Testis (tissue), 3 donors: ENCODE results near the gene RALGPS1. TPM values are rescaled to one million over a fixed set of nuclear protein-coding genes. Genes with fewer than 3 reads are reported as not detected.

Experiments
- DNase-seq: peaks from one replicate; pipeline ENCODE4 v3.0.0-alpha.2; 2019
- H3K27ac ChIP-seq, 2 donors: fragments of 200-600 bp; sonication (generic); one replicate each; pipeline ENCODE4 v1.5.1; 2019
- H3K27me3 ChIP-seq: fragments of 200-600 bp; sonication (generic); one replicate; pipeline ENCODE4 v1.5.1; 2019
- H3K36me3 ChIP-seq: fragments of 200-600 bp; sonication (generic); one replicate; pipeline ENCODE4 v1.5.1; 2017; ENCODE audit warnings: low read depth; ENCODE audit errors: missing control alignments
- H3K4me1 ChIP-seq: fragments of 200-600 bp; sonication (generic); one replicate; pipeline ENCODE4 v1.5.1; 2019
- H3K4me3 ChIP-seq, 2 donors: fragments of 200-600 bp; sonication (generic); one replicate each; pipeline ENCODE4 v1.5.1; 2017 to 2019
- H3K9me3 ChIP-seq: fragments of 200-600 bp; sonication (generic); one replicate; pipeline ENCODE4 v1.5.1; 2017
- POLR2A ChIP-seq: fragments of 450-650 bp; IDR thresholded peaks from one replicate; pipeline ENCODE4 v1.6.1; 2017; ENCODE audit warnings: antibody characterized with exemption, mild to moderate bottlenecking, moderate library complexity
- WGBS, 2 donors: methylation state at CpG; one replicate each; pipeline ENCODE4 v1.1.5; 2018; 5-methylcytosine and 5-hydroxymethylcytosine counted together
- intact Hi-C: fragments of 100-400 bp; cut with DNase I; formaldehyde crosslinking; loops from one replicate; pipeline ENCODE4 v1.15.1; 2023; ENCODE audit warnings: low total_unique reads
- polyA plus RNA-seq: library from polyadenylated mRNA; stranded (reverse); fragments of 350-450 nt; fragmentation: Illumina TruSeq; extraction: RNeasy Lipid Tissue Mini Kit (QIAGEN cat#74804); gene quantifications from one replicate; pipeline ENCODE4 v1.2.3, GENCODE V29; 2014; ENCODE audit warnings: low read depth, low replicate concordance; ENCODE audit not compliant: insufficient read depth
- total RNA-seq, 2 donors: library from RNA; depleted of rRNA; stranded (reverse); fragments of >200 nt; gene quantifications; one replicate each; pipeline ENCODE4 v1.2.3, GENCODE V29; 2016
- TF ChIP-seq, protein P1 (sequence below), 3 experiments: fragments of 450-650 bp in 2 of 3; fragments of 200-600 bp in 1 of 3; sonication (generic) in 1 of 3; IDR thresholded peaks; one replicate each; pipeline ENCODE4 v1.5.1; 2016 to 2019; ENCODE audit warnings: antibody characterized with exemption in 3 of 3, mild to moderate bottlenecking in 2 of 3, moderate library complexity in 1 of 3

Gene RALGPS1
- total and polyA plus RNA-seq, 3 donors from 2014 or later, result 35.9 to 48.6 (median 36.9) TPM

- DNase-seq, result no peak
- H3K27me3 ChIP-seq, result no peaks in the 10 kb centered on the region
- intact Hi-C loops, result no loop called here
- no peak overlapping the region for H3K27ac ChIP-seq
- no peak for TF ChIP-seq POLR2A
- TF ChIP-seq, protein P1, sequence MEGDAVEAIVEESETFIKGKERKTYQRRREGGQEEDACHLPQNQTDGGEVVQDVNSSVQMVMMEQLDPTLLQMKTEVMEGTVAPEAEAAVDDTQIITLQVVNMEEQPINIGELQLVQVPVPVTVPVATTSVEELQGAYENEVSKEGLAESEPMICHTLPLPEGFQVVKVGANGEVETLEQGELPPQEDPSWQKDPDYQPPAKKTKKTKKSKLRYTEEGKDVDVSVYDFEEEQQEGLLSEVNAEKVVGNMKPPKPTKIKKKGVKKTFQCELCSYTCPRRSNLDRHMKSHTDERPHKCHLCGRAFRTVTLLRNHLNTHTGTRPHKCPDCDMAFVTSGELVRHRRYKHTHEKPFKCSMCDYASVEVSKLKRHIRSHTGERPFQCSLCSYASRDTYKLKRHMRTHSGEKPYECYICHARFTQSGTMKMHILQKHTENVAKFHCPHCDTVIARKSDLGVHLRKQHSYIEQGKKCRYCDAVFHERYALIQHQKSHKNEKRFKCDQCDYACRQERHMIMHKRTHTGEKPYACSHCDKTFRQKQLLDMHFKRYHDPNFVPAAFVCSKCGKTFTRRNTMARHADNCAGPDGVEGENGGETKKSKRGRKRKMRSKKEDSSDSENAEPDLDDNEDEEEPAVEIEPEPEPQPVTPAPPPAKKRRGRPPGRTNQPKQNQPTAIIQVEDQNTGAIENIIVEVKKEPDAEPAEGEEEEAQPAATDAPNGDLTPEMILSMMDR (IDR thresholded peaks at IDR 0.05), result no peak
- no peaks in the 10 kb centered on the region for H3K9me3 ChIP-seq
- H3K4me3 ChIP-seq, result no peak overlapping the region
- no peaks in the 10 kb centered on the region for H3K36me3 ChIP-seq
- 91 to 93% methylated on average over 11 of the region's 11 CpGs for WGBS, 2 donors
- no peaks in the 10 kb centered on the region for H3K4me1 ChIP-seq
These were observed 18.3 kb downstream of the RALGPS1 start for GRCh38 chr9:126932871-126933321.

- no peak overlapping the region for H3K4me3 ChIP-seq
- H3K27me3 ChIP-seq, result no peaks in the 10 kb centered on the region
- H3K4me1 ChIP-seq, result no peaks in the 10 kb centered on the region
- 89 to 91% methylated on average over 11 of the region's 11 CpGs for WGBS, 2 donors
- H3K36me3 ChIP-seq, result no peaks in the 10 kb centered on the region
- no peak overlapping the region for H3K27ac ChIP-seq
- intact Hi-C loops, result no loop called here
- H3K9me3 ChIP-seq, result no peaks in the 10 kb centered on the region
- TF ChIP-seq POLR2A, result no peak
- TF ChIP-seq, protein P1 (IDR thresholded peaks at IDR 0.05), result no peak
- DNase-seq, result no peak
These were observed 18.9 kb downstream of the RALGPS1 start for GRCh38 chr9:126933334-126933980.

DNA sequence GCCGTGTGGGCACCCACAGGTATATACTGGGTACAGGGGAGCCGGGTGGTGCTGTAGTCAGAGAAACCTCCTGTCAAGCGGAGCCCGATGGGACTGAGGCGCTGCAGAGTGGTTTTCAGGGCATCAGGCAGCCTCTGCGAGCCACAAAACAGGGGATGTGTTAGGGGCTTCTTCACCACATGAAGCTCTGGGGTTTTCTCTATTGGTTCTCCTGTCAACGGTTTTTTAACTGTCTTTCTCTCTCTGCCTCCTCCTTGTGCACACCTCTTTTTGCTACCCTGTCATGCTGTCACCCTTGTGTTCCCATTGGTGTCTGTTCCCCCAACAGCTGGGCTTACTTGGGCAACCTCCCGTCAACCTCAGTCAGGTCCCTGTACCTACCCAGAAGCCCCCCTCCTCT, 19.9 kb downstream of the RALGPS1 start:
- 89 to 91% methylated on average over 8 of the region's 8 CpGs for WGBS, 2 donors
- Histone ChIP-seq H3K36me3 (no peaks in the 10 kb centered on the region), H3K4me3 (no peak overlapping the region), H3K27me3 (no peaks in the 10 kb centered on the region), H3K4me1 (no peaks in the 10 kb centered on the region), H3K9me3 (no peaks in the 10 kb centered on the region), H3K27ac (no peak overlapping the region)
- DNase-seq, result no peak
- intact Hi-C loops, result no loop called here
- TF ChIP-seq, protein P1 (IDR thresholded peaks at IDR 0.05), result no peak
- TF ChIP-seq POLR2A, result no peak

DNA sequence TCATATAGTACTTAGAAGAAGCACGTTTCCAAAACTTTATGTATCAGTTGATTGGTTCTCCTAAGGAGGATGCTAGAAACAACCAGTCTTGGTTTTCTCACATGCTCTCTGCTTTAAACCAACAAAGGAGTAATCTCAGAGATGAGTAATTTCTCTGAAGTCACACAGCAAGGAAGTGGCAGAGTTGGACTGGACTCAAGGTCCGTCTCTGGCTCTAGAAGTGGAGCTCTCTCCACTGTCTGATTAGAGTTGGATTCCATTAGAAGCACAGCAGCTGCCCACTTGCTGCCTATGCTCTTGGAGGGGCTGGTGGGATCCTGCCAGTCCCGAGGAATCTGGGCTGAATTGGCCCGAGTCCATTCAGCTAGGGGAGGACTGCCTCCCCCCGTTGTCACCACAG, 21.0 kb downstream of the RALGPS1 start:
- TF ChIP-seq POLR2A, result no peak
- TF ChIP-seq, protein P1 (IDR thresholded peaks at IDR 0.05), result no peak
- 87 to 88% methylated on average over 5 of the region's 5 CpGs for WGBS, 2 donors
- DNase-seq, result no peak
- Histone ChIP-seq H3K27ac (no peak overlapping the region), H3K4me3 (no peak overlapping the region), H3K4me1 (no peaks in the 10 kb centered on the region), H3K27me3 (no peaks in the 10 kb centered on the region), H3K9me3 (no peaks in the 10 kb centered on the region), H3K36me3 (no peaks in the 10 kb centered on the region)
- intact Hi-C loops, result no loop called here

DNA sequence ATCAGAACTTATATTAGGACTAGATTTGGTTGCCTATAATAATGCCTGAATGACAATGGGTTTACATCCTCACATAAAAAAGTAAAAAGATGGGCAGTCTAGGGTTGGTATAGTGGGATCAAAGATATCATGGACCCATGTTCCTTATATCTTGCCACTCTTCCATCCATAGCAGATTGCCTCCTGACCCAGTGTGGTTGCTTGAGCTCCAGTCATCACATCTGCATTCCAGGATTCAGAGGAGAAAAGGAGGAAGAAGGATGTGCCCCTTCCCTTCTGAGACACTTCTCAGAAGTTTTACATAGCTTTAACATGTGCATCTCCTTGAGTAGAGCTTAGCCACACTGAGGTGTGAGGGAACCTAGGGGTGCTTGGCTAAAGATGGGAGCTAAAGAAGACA, 22.9 kb downstream of the RALGPS1 start:
- H3K4me3 ChIP-seq, result no peak overlapping the region
- H3K36me3 ChIP-seq, result no peaks in the 10 kb centered on the region
- no peaks in the 10 kb centered on the region for H3K9me3 ChIP-seq
- TF ChIP-seq POLR2A, result no peak
- TF ChIP-seq, protein P1 (IDR thresholded peaks at IDR 0.05), result no peak
- no peaks in the 10 kb centered on the region for H3K27me3 ChIP-seq
- DNase-seq, result no peak
- H3K27ac ChIP-seq, result no peak overlapping the region
- intact Hi-C loops, result no loop called here
- no peaks in the 10 kb centered on the region for H3K4me1 ChIP-seq
